Naive thymus-derived CD8-positive, alpha-beta T cell (primary cell): ENCODE results near the gene PLEKHA8. TPM values are rescaled to one million over a fixed set of nuclear protein-coding genes. Genes with fewer than 3 reads are reported as not detected.

ENCODE experiments used
- ATAC-seq, 2 donors: fragments of 150-1000 bp; cut with Tn5 transposase in 1 of 2; sonication (Bioruptor Pico), chemical (Tn5 transposase) in 1 of 2; 1 replicate in 1 of 2; 2 replicates in 1 of 2; pipeline ENCODE4 v1.10.0; 2021; ENCODE audit warnings: mild to moderate bottlenecking in 2 of 2, moderate library complexity in 2 of 2
- POLR2A ChIA-PET: fragments of 350-600 bp; sonication (Branson Sonifier 250); formaldehyde crosslinking; loops from one replicate; lab custom pipeline; 2021; ENCODE audit warnings: antibody characterized with exemption; lab: Charles Lee
- DNase-seq, 10 donors: peaks; one replicate each; pipeline versions ENCODE4 v3.0.0 to v3.0.0-alpha.2; 2020 to 2022
- H3K27ac Mint-ChIP-seq, 10 donors: one replicate each; pipeline ENCODE4 v1.8.0; 2020 to 2022; ENCODE audit warnings: mild to moderate bottlenecking in 10 of 10, mixed read lengths in 10 of 10, moderate library complexity in 4 of 10, inconsistent platforms in 1 of 10
- H3K27me3 Mint-ChIP-seq, 5 donors: one replicate each; pipeline ENCODE4 v1.8.0; 2021 to 2022; ENCODE audit warnings: mixed read lengths in 5 of 5
- H3K36me3 Mint-ChIP-seq, 3 donors: one replicate each; pipeline ENCODE4 v1.8.0; 2020 to 2022; ENCODE audit warnings: mixed read lengths in 3 of 3, mild to moderate bottlenecking in 2 of 3, inconsistent platforms in 1 of 3
- H3K4me1 Mint-ChIP-seq, 4 donors: one replicate each; pipeline ENCODE4 v1.8.0; 2021 to 2022; ENCODE audit warnings: mixed read lengths in 4 of 4
- H3K4me3 Mint-ChIP-seq, 10 donors: one replicate each; pipeline ENCODE4 v1.8.0; 2020 to 2022; ENCODE audit warnings: mild to moderate bottlenecking in 10 of 10, mixed read lengths in 10 of 10, moderate library complexity in 6 of 10, inconsistent platforms in 1 of 10
- H3K9me3 Mint-ChIP-seq, 9 donors: one replicate each; pipeline ENCODE4 v1.8.0; 2020 to 2022; ENCODE audit warnings: mixed read lengths in 9 of 9, mild to moderate bottlenecking in 3 of 9, inconsistent platforms in 1 of 9, moderate library complexity in 1 of 9
- polyA plus RNA-seq, 3 donors: library from polyadenylated mRNA; unstranded; fragments of 300-500 nt; fragmentation: Illumina TruSeq; gene quantifications; one replicate each; pipeline ENCODE4 v1.2.3, GENCODE V29; 2021
- total RNA-seq, 8 experiments: library from RNA in 2 of 8; stranded (reverse) in 2 of 8; gene quantifications; one replicate each; pipeline ENCODE4 v1.2.3 and lab custom pipeline; 2021 to 2026

The PLEKHA8 gene
- total and polyA plus RNA-seq, 5 experiments from 2014 or later = 2.7 to 11.9 (median 4.9) TPM

- Mint-ChIP-seq H3K4me1 (peaks cover 6 to 9% (median 7%) of the 10 kb centered on the region in 4 donors), H3K9me3 (peaks cover 3 to 23% (median 16%) of the 10 kb centered on the region in 9 donors), H3K4me3 (no peak overlapping the region), H3K36me3 (peaks cover 0 to 17% (median 12%) of the 10 kb centered on the region in 3 donors), H3K27ac (no peak overlapping the region), H3K27me3 (no peaks in the 10 kb centered on the region)
- POLR2A ChIA-PET = no interaction called here
- ATAC-seq = no peak
- no peak for DNase-seq
Measured at GRCh38 chr7:30116771-30117170, 88.6 kb downstream of the PLEKHA8 start.

GRCh38 chr7:30117896-30118295, 89.7 kb downstream of the PLEKHA8 start:
- POLR2A ChIA-PET = no interaction called here
- Mint-ChIP-seq H3K4me3 (no peak overlapping the region), H3K27ac (no peak overlapping the region), H3K27me3 (no peaks in the 10 kb centered on the region), H3K4me1 (peaks cover 6 to 9% (median 7%) of the 10 kb centered on the region in 4 donors), H3K36me3 (peaks cover 0 to 9% (median 8%) of the 10 kb centered on the region in 3 donors), H3K9me3 (peaks cover 2 to 13% (median 8%) of the 10 kb centered on the region in 9 donors)
- ATAC-seq (no peak), DNase-seq (no peak)

GRCh38 chr7:30119890-30120577, 91.8 kb downstream of the PLEKHA8 start:
- Mint-ChIP-seq H3K4me1 (peaks cover under 1 to 2% (median under 1%) of the 10 kb centered on the region in 4 donors), H3K9me3 (no peaks in the 10 kb centered on the region), H3K27me3 (no peaks in the 10 kb centered on the region), H3K4me3 (no peak overlapping the region), H3K36me3 (peaks cover 0 to 2% (median 0%) of the 10 kb centered on the region in 3 donors), H3K27ac (no peak overlapping the region)
- ATAC-seq (no peak), DNase-seq (no peak)
- POLR2A ChIA-PET = interaction anchor here (0.9 kb wide), 1 partner anchor 21 kb away, joined by 4 read pairs; no protein-coding TSS in a partner anchor

- POLR2A ChIA-PET = interaction anchor here (0.7 to 2.1 kb wide), 4 partner anchors 15 to 228 kb away, joined by 3 to 12 read pairs (median 4); no protein-coding TSS in a partner anchor
- no peaks in the 10 kb centered on the region for H3K9me3 Mint-ChIP-seq
- peaks cover 0 to 12% (median 4%) of the 10 kb centered on the region in 5 donors for H3K27me3 Mint-ChIP-seq
- peaks cover 0 to 3% (median 2%) of the 10 kb centered on the region in 3 donors for H3K36me3 Mint-ChIP-seq
- H3K27ac Mint-ChIP-seq = peak overlapping the region; percentile 44 to 93 (median 86)
- peaks cover 8 to 11% (median 9%) of the 10 kb centered on the region in 4 donors for H3K4me1 Mint-ChIP-seq
- H3K4me3 Mint-ChIP-seq = peak overlapping the region; percentile 79 to 90 (median 84)
- ATAC-seq (no peak), DNase-seq (no peak)
Measured at GRCh38 chr7:30133736-30134610, 105.8 kb downstream of the PLEKHA8 start.

GRCh38 chr7:30134611-30135300, 106.5 kb downstream of the PLEKHA8 start, which contains the start of gene MTURN:
Gene MTURN (plus strand): TSS chr7:30134986. CDS start chr7:30135137, 151 bp downstream.
- Mint-ChIP-seq H3K9me3 (no peaks in the 10 kb centered on the region), H3K4me3 (peak within 1 kb of the TSS; percentile 84 to 95 (median 90)), H3K27me3 (peaks cover 0 to 5% (median 3%) of the 10 kb centered on the region in 5 donors), H3K4me1 (peaks cover 8 to 11% (median 9%) of the 10 kb centered on the region in 4 donors), H3K27ac (peak within 1 kb of the TSS; percentile 44 to 95 (median 92)), H3K36me3 (peaks cover 0 to under 1% (median 0%) of the 10 kb centered on the region in 3 donors)
- ATAC-seq = peak; percentile 81 to 84
- POLR2A ChIA-PET = interaction anchor here (0.7 to 2.1 kb wide), 7 partner anchors 11 to 227 kb away, joined by 3 to 12 read pairs (median 3); no protein-coding TSS in a partner anchor
- DNase-seq = peak; percentile 73 to 91 (median 87)

- Mint-ChIP-seq H3K4me1 (peaks cover 8 to 11% (median 9%) of the 10 kb centered on the region in 4 donors), H3K4me3 (peak overlapping the region; percentile 84 to 95 (median 90))
Measured at GRCh38 chr7:30135301-30136116, 107.3 kb downstream of the PLEKHA8 start.

GRCh38 chr7:30136117-30136731, 108.0 kb downstream of the PLEKHA8 start:
- Mint-ChIP-seq H3K4me3 (peak overlapping the region; percentile 84 to 95 (median 90)), H3K9me3 (no peaks in the 10 kb centered on the region), H3K27ac (peak overlapping the region; percentile 7 to 95 (median 91)), H3K27me3 (peaks cover 0 to 3% (median 0%) of the 10 kb centered on the region in 5 donors), H3K36me3 (no peaks in the 10 kb centered on the region), H3K4me1 (peaks cover 8 to 11% (median 9%) of the 10 kb centered on the region in 4 donors)
- DNase-seq (no peak), ATAC-seq (no peak)
- POLR2A ChIA-PET = interaction anchor here (0.6 to 2.1 kb wide), 3 partner anchors 13 to 209 kb away, joined by 3 to 12 read pairs (median 6); no protein-coding TSS in a partner anchor

More at GRCh38 chr7:30135301-30136116, 107.3 kb downstream of the PLEKHA8 start:
- Mint-ChIP-seq H3K36me3 (no peaks in the 10 kb centered on the region), H3K27ac (peak overlapping the region in 9 of 10 donors; percentile 73 to 95 (median 93)), H3K9me3 (no peaks in the 10 kb centered on the region), H3K27me3 (peaks cover 0 to 5% (median 0%) of the 10 kb centered on the region in 5 donors)
- peak; percentile 43 for ATAC-seq
- DNase-seq = peak in 9 of 10 donors; percentile 34 to 81 (median 51)
- POLR2A ChIA-PET = interaction anchor here (0.7 to 2.1 kb wide), 6 partner anchors 12 to 150 kb away, joined by 3 to 12 read pairs (median 3); no protein-coding TSS in a partner anchor

- Mint-ChIP-seq H3K27me3 (peaks cover 0 to 3% (median 0%) of the 10 kb centered on the region in 5 donors), H3K4me3 (peak overlapping the region; percentile 39 to 94 (median 82)), H3K36me3 (no peaks in the 10 kb centered on the region), H3K27ac (peak overlapping the region in 6 of 10 donors; percentile 37 to 68 (median 58)), H3K9me3 (no peaks in the 10 kb centered on the region), H3K4me1 (peaks cover 8 to 11% (median 9%) of the 10 kb centered on the region in 4 donors)
- POLR2A ChIA-PET = interaction anchor here (0.6 kb wide), 1 partner anchor 209 kb away, joined by 6 read pairs; no protein-coding TSS in a partner anchor
- no peak for ATAC-seq
- DNase-seq = no peak
Measured at GRCh38 chr7:30136743-30137485, 108.7 kb downstream of the PLEKHA8 start.

GRCh38 chr7:30139836-30140384, 111.7 kb downstream of the PLEKHA8 start:
- Mint-ChIP-seq H3K27ac (no peak overlapping the region), H3K9me3 (no peaks in the 10 kb centered on the region)
- POLR2A ChIA-PET = no interaction called here

GRCh38 chr7:30140456-30140855, 112.2 kb downstream of the PLEKHA8 start:
- H3K4me1 Mint-ChIP-seq = peaks cover 0 to 7% (median 3%) of the 10 kb centered on the region in 4 donors
- no peak for DNase-seq
- ATAC-seq = no peak
- no peak overlapping the region for H3K4me3 Mint-ChIP-seq
- no peaks in the 10 kb centered on the region for H3K9me3 Mint-ChIP-seq
- POLR2A ChIA-PET = no interaction called here
- no peaks in the 10 kb centered on the region for H3K36me3 Mint-ChIP-seq
- no peaks in the 10 kb centered on the region for H3K27me3 Mint-ChIP-seq
- no peak overlapping the region for H3K27ac Mint-ChIP-seq

More at GRCh38 chr7:30139836-30140384, 111.7 kb downstream of the PLEKHA8 start:
- H3K4me3 Mint-ChIP-seq = no peak overlapping the region
- no peaks in the 10 kb centered on the region for H3K27me3 Mint-ChIP-seq
- DNase-seq (no peak), ATAC-seq (no peak)
- H3K4me1 Mint-ChIP-seq = peaks cover 0 to 7% (median 3%) of the 10 kb centered on the region in 4 donors
- H3K36me3 Mint-ChIP-seq = no peaks in the 10 kb centered on the region
